Measurements from ENCODE around the gene CCL14. TPM values are rescaled to one million over a fixed set of nuclear protein-coding genes. Genes with fewer than 3 reads are reported as not detected.

Gene CCL14
- polyA plus RNA-seq, 1 of the 3 experiments (the other 2 are of a cell fraction): not detected

- TF ChIP-seq USF1 (IDR thresholded peaks at IDR 0.05; ENCODE audit: borderline replicate concordance, low read depth) (no peak), NFIC (IDR thresholded peaks at IDR 0.05; ENCODE audit: borderline replicate concordance) (no peak)
These were observed 3.9 kb downstream of the CCL14 start (continued) for GRCh38 chr17:35982409-35983191.

- no peaks in the 10 kb centered on the region for H3K9me2 ChIP-seq
- no peak overlapping the region for H3K9ac ChIP-seq
- no peak overlapping the region for H3K4me3 ChIP-seq (ENCODE audit: low read depth in 2 of 2, low read length in 1 of 2)
- H3K4me2 ChIP-seq: no peak overlapping the region
- no peaks in the 10 kb centered on the region for H3K79me2 ChIP-seq (ENCODE audit: insufficient read depth)
- H3F3A ChIP-seq (replicated peaks; ENCODE audit: insufficient read depth): no peaks in the 10 kb centered on the region
- H3K9me3 ChIP-seq: no peaks in the 10 kb centered on the region
- TF ChIP-seq USF1 (IDR thresholded peaks at IDR 0.05; ENCODE audit: borderline replicate concordance, low read depth) (no peak), JUND (IDR thresholded peaks at IDR 0.05) (no peak), EZH2phosphoT487 (IDR thresholded peaks at IDR 0.05; ENCODE audit: borderline replicate concordance, low read depth) (no peak), POLR2AphosphoS5 (IDR thresholded peaks at IDR 0.05; ENCODE audit: low read depth, low read length) (no peak), GABPA (IDR thresholded peaks at IDR 0.05; ENCODE audit: low read depth) (no peak), YY1 (IDR thresholded peaks at IDR 0.05; ENCODE audit: low read depth) (no peak), FOXJ3 (CRISPR knock-in tag; IDR thresholded peaks at IDR 0.05) (no peak), SMC3 (IDR thresholded peaks at IDR 0.05; ENCODE audit: low read depth, low read length) (no peak), RFX5 (IDR thresholded peaks at IDR 0.05; ENCODE audit: low read length) (no peak), EP300 (IDR thresholded peaks at IDR 0.05; ENCODE audit: borderline replicate concordance in 1 of 2, low read depth in 1 of 2, low read length in 1 of 2) (no peak), USF2 (IDR thresholded peaks at IDR 0.05; ENCODE audit: borderline replicate concordance, low read depth, low read length) (no peak)
- TF ChIP-seq, protein P1, sequence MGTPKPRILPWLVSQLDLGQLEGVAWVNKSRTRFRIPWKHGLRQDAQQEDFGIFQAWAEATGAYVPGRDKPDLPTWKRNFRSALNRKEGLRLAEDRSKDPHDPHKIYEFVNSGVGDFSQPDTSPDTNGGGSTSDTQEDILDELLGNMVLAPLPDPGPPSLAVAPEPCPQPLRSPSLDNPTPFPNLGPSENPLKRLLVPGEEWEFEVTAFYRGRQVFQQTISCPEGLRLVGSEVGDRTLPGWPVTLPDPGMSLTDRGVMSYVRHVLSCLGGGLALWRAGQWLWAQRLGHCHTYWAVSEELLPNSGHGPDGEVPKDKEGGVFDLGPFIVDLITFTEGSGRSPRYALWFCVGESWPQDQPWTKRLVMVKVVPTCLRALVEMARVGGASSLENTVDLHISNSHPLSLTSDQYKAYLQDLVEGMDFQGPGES (IDR thresholded peaks at IDR 0.05; ENCODE audit: low read depth, low read length): no peak
- H3K27ac ChIP-seq (ENCODE audit: low read depth in 2 of 2, low read length in 1 of 2): no peak overlapping the region
- DNase-seq: no peak
- H3K4me1 ChIP-seq (ENCODE audit: control insufficient read depth in 1 of 2, insufficient read depth in 2 of 2, low read depth in 1 of 2, low read length in 1 of 2): no peaks in the 10 kb centered on the region
- peaks cover 48% of the 10 kb centered on the region; the same call in 1 of the 2 replicates for H3K27me3 ChIP-seq (ENCODE audit: insufficient read depth)
- 11% methylated on average over 4 of the region's 4 CpGs for WGBS (ENCODE audit: low lambda C conversion rate)
- H3K36me3 ChIP-seq (replicated peaks in 1 of 2; ENCODE audit: control insufficient read depth in 1 of 2, insufficient read depth in 2 of 2, low read length in 1 of 2): no peaks in the 10 kb centered on the region
- H2AFZ ChIP-seq (ENCODE audit: low read depth): no peak overlapping the region
- ChIA-PET POLR2A (no interaction called here), CTCF (interaction anchor here (0.7 to 2.3 kb wide), 7 partner anchors 10 to 501 kb away, joined by 3 to 7 read pairs (median 4); no protein-coding TSS in a partner anchor)
- H4K20me1 ChIP-seq (ENCODE audit: insufficient read depth): no peaks in the 10 kb centered on the region
These were observed 4.6 kb downstream of the CCL14 start for GRCh38 chr17:35981908-35982330.

Data from SK-N-SH (cell line).